Upper lobe of left lung (tissue), 6 donors: Measurements from ENCODE around the gene SCN8A. TPM values are rescaled to one million over a fixed set of nuclear protein-coding genes. Genes with fewer than 3 reads are reported as not detected.
"Not testable (repeated sequence)": the region's sequence is repeated elsewhere in the genome, so short reads cannot be mapped to it uniquely, and the experiment has no call there.

Experiments
- ATAC-seq, 2 donors: fragments of 200-7000 bp; cut with Tn5 transposase; one replicate each; pipeline ENCODE4 v1.9.1; 2022; ENCODE audit warnings: mild to moderate bottlenecking in 2 of 2, moderate library complexity in 2 of 2; ENCODE audit not compliant: low FRiP score in 2 of 2
- DNase-seq, 2 donors: peaks; one replicate each; pipeline ENCODE4 v3.0.0-alpha.2; 2019 to 2020
- H3K27ac ChIP-seq, 4 donors: fragments of 200-600 bp; sonication (generic); one replicate each; pipeline ENCODE4 v1.5.1; 2016 to 2019
- H3K27me3 ChIP-seq, 4 donors: fragments of 200-600 bp; sonication (generic); one replicate each; pipeline ENCODE4 v1.5.1; 2017 to 2019
- H3K36me3 ChIP-seq, 4 donors: fragments of 200-600 bp; sonication (generic); one replicate each; pipeline ENCODE4 v1.5.1; 2016 to 2019
- H3K4me1 ChIP-seq, 4 donors: fragments of 200-600 bp; sonication (generic); one replicate each; pipeline ENCODE4 v1.5.1; 2018 to 2019
- H3K4me3 ChIP-seq, 4 donors: fragments of 200-600 bp; sonication (generic); one replicate each; pipeline ENCODE4 v1.5.1; 2017 to 2019; ENCODE audit warnings: mild to moderate bottlenecking in 2 of 4, moderate library complexity in 1 of 4
- H3K9me3 ChIP-seq, 4 donors: fragments of 200-600 bp; sonication (generic); one replicate each; pipeline ENCODE4 v1.5.1; 2018 to 2019
- EP300 ChIP-seq, 4 donors: sonication (generic); formaldehyde crosslinking; IDR thresholded peaks; one replicate each; pipeline ENCODE4 v1.5.1; 2017; ENCODE audit warnings: antibody characterized with exemption in 4 of 4, control low read depth in 2 of 4
- POLR2A ChIP-seq, 4 donors: fragments of 450-650 bp; IDR thresholded peaks; one replicate each; pipeline ENCODE4 v1.5.1; 2016 to 2017; ENCODE audit warnings: antibody characterized with exemption in 4 of 4, mild to moderate bottlenecking in 2 of 4
- POLR2AphosphoS5 ChIP-seq, 2 donors: sonication (generic); formaldehyde crosslinking; IDR thresholded peaks; one replicate each; pipeline ENCODE4 v1.5.1; 2017; ENCODE audit warnings: antibody characterized with exemption in 2 of 2
- WGBS, 2 donors: methylation state at CpG; one replicate each; pipeline ENCODE4 v1.1.5; 2017 to 2018; 5-methylcytosine and 5-hydroxymethylcytosine counted together
- total RNA-seq, 6 donors: library from RNA; depleted of rRNA in 4 of 6; stranded (reverse); fragments of >200 nt in 4 of 6; gene quantifications; one replicate each; pipeline versions ENCODE4 v1.1.0 to v1.2.1, GENCODE V29; 2016 to 2021
- TF ChIP-seq, protein P1 (sequence below), 6 experiments: fragments of 450-650 bp in 4 of 6; fragments of 200-600 bp in 2 of 6; sonication (generic) in 2 of 6; IDR thresholded peaks; one replicate each; pipeline ENCODE4 v1.5.1; 2016 to 2019; ENCODE audit warnings: antibody characterized with exemption in 6 of 6
- donor health status: DM: no; HTN: no; CAD: no; lungs with moderate emphysema.
- donor health status: DM: no; HTN: yes; CAD: no; lungs with severe emphysema.

SCN8A gene
- total RNA-seq, 6 donors from 2014 or later = 0.11 to 1.1 (median 0.37) TPM; not detected in 1

DNA sequence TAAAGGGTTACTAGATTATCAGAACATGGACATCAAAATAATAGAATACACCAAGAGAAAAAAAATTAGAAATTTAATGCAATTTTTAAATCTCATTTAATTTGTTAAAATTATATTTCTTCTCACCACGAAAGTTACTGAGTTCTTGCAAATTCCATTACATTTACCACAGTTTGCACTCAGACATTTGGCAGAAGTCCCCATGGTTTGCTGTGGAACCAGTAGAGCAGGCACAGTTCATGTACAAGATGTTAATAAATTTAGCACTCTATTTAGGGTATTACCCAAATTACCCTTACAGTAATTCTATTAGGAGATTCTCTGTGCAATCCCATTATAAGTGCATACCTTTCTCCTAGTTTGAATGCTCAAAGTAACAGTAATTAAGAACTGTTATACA is 9.7 kb downstream of the SCN8A start:
- Histone ChIP-seq H3K4me1 (no peaks in the 10 kb centered on the region), H3K27ac (no peak overlapping the region), H3K36me3 (no peaks in the 10 kb centered on the region), H3K9me3 (no peaks in the 10 kb centered on the region), H3K27me3 (no peaks in the 10 kb centered on the region), H3K4me3 (no peak overlapping the region)
- DNase-seq (no peak), ATAC-seq (no peak)
- WGBS, 2 donors = 71 to 85% methylated on average over 1 of the region's 1 CpG
- TF ChIP-seq POLR2A (IDR thresholded peaks at IDR 0.05) (no peak), POLR2AphosphoS5 (IDR thresholded peaks at IDR 0.05) (no peak), EP300 (IDR thresholded peaks at IDR 0.05) (no peak)
- TF ChIP-seq, protein P1, sequence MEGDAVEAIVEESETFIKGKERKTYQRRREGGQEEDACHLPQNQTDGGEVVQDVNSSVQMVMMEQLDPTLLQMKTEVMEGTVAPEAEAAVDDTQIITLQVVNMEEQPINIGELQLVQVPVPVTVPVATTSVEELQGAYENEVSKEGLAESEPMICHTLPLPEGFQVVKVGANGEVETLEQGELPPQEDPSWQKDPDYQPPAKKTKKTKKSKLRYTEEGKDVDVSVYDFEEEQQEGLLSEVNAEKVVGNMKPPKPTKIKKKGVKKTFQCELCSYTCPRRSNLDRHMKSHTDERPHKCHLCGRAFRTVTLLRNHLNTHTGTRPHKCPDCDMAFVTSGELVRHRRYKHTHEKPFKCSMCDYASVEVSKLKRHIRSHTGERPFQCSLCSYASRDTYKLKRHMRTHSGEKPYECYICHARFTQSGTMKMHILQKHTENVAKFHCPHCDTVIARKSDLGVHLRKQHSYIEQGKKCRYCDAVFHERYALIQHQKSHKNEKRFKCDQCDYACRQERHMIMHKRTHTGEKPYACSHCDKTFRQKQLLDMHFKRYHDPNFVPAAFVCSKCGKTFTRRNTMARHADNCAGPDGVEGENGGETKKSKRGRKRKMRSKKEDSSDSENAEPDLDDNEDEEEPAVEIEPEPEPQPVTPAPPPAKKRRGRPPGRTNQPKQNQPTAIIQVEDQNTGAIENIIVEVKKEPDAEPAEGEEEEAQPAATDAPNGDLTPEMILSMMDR (IDR thresholded peaks at IDR 0.05) = no peak

DNA sequence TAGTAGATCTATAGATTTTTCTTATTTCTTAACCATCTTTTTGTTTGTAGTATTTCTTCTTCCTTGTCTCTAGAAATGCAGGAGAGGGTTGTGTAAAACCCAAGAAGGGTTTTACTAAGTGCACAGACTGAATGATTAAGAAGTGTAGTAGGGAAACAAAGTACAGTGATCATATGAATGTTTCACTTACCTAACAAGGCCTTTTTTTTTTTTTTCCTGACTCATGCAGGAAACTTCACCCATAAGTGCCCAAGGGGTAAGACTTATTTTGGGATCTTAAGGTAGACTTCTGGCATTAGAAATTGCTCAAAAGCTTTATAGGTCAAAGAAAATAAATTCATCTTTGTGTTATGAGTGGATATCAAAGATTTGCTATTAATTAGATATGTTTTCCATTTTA is 10.2 kb downstream of the SCN8A start:
- no peak for ATAC-seq
- no peaks in the 10 kb centered on the region for H3K9me3 ChIP-seq
- no peak overlapping the region for H3K4me3 ChIP-seq
- H3K27ac ChIP-seq = no peak overlapping the region
- no peaks in the 10 kb centered on the region for H3K36me3 ChIP-seq
- no peaks in the 10 kb centered on the region for H3K4me1 ChIP-seq
- no peaks in the 10 kb centered on the region for H3K27me3 ChIP-seq
- no peak for DNase-seq
- TF ChIP-seq POLR2AphosphoS5 (IDR thresholded peaks at IDR 0.05) (no peak), EP300 (IDR thresholded peaks at IDR 0.05) (no peak), POLR2A (IDR thresholded peaks at IDR 0.05) (no peak)
- TF ChIP-seq, protein P1 (IDR thresholded peaks at IDR 0.05) = no peak

DNA sequence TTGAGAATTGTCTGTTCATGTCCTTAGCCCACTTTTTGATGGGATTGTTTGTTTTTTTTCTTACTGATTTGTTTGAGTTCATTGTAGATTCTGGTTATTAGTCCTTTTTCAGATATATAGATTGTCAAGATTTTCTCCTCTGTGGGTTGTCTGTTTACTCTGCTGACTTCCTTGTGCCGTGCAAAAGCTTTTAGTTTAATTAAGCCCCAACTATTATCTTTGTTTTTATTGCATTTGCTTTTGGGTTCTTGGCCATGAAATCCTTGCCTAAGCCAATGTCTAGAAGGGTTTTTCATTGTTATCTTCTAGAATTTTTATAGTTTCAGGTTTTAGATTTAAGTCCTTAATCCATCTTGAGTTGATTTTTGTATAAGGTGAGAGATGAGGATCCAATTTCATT is 14.9 kb downstream of the SCN8A start:
- not testable (repeated sequence) for DNase-seq, H3K4me3 ChIP-seq, H3K27ac ChIP-seq, H3K36me3 ChIP-seq, H3K4me1 ChIP-seq, ATAC-seq, H3K27me3 ChIP-seq, H3K9me3 ChIP-seq
- WGBS, 2 donors = 83 to 86% methylated on average over 1 of the region's 1 CpG

DNA sequence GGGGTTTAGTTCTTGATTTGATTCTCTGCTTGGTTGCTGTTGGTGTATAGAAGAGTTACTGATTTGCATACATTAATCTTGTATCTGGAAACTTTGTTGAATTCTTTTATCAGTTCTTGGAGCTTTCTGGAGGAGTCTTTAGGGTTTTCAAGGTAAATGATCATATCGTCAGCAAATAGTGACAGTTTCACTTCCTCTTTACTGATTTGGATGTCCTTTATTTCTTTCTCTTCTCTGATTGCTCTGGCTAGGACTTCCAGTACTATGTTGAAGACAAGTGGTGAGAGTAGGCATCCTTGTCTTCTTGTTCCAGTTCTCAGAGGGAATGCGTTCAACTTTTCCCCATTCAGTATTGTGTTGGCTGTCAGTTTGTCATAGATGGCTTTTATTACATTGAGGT is 16.2 kb downstream of the SCN8A start:
- 81 to 84% methylated on average over 2 of the region's 2 CpGs for WGBS, 2 donors

DNA sequence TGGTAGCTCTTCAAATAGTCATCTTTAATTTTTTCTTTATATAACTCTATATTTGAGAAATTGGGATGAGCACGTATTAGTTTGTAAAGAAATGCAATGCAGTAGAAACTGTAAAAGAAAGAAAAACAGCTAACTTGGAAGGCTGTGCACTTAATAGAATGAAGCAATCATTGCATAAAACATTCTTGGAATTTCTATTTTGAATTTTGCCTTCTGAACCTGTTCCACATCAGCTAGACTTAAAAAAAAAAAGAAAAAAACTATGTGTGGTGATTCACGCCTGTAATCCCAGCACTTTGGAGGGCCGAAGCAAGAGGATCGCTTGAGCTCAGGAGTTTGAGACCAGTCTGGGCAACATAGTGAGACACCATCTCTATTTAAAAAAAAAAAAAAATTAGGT is 29.4 kb downstream of the SCN8A start:
- WGBS, 2 donors = 94% methylated on average over 4 of the region's 4 CpGs
- Histone ChIP-seq H3K36me3 (no peaks in the 10 kb centered on the region), H3K27me3 (no peaks in the 10 kb centered on the region), H3K4me1 (no peaks in the 10 kb centered on the region), H3K27ac (no peak overlapping the region), H3K4me3 (no peak overlapping the region), H3K9me3 (no peaks in the 10 kb centered on the region)
- ATAC-seq (no peak), DNase-seq (no peak)
- TF ChIP-seq, protein P1 (IDR thresholded peaks at IDR 0.05) = no peak
- TF ChIP-seq EP300 (IDR thresholded peaks at IDR 0.05) (no peak), POLR2AphosphoS5 (IDR thresholded peaks at IDR 0.05) (no peak), POLR2A (IDR thresholded peaks at IDR 0.05) (no peak)

More for the DNA sequence above, 16.2 kb downstream of the SCN8A start:
- H3K4me3 ChIP-seq, H3K4me1 ChIP-seq, H3K9me3 ChIP-seq, DNase-seq, H3K27ac ChIP-seq, H3K27me3 ChIP-seq, ATAC-seq, H3K36me3 ChIP-seq: not testable (repeated sequence)

DNA sequence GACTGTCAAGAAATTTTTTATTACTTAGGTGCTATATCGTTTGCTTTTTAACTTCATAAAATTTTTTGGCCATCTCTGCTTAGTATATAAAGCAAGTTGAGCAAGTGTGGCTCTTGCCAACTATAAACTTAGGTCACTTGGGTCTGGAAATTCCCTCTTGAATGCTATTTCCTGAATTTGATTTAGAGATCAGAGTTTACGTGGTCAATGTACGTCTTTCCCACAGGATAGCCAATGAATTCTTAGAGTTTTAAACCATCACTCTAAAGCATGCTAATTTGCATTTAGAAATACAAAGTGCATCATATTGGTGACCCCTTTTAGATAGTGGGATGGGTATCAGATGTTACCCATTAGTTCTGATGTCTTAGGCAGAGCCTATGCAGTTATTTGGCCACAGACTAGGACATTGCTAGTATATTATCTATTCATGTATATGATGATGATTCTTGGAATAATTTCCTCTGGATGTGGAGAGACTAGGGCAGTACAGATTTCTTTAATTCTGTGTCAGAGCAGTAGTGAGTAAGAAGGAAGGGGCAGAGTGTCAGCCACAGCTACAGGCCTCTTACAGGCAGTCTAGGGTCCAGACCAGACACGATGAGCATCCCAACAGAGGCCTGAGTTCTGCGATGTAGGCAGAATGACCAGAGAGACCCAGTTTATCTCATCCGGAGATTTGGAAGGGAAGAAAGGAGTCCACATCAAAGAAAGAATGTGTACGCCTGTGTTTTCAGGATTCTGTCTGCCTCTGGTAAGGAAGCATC is 30.3 kb downstream of the SCN8A start:
- ATAC-seq (no peak), DNase-seq (no peak)
- H3K27ac ChIP-seq = no peak overlapping the region
- no peaks in the 10 kb centered on the region for H3K9me3 ChIP-seq
- no peak overlapping the region for H3K4me3 ChIP-seq
- H3K36me3 ChIP-seq = no peaks in the 10 kb centered on the region
- no peaks in the 10 kb centered on the region for H3K4me1 ChIP-seq
- H3K27me3 ChIP-seq = no peaks in the 10 kb centered on the region
- TF ChIP-seq, protein P1 (IDR thresholded peaks at IDR 0.05) = no peak
- no peak for TF ChIP-seq POLR2A (IDR thresholded peaks at IDR 0.05)
- no peak for TF ChIP-seq POLR2AphosphoS5 (IDR thresholded peaks at IDR 0.05)
- TF ChIP-seq EP300 (IDR thresholded peaks at IDR 0.05) = no peak
- 71 to 74% methylated on average over 7 of the region's 7 CpGs for WGBS, 2 donors
